Erythroblast (primary cell): ENCODE results near the gene C13orf42.

Experiments
- GATA1 ChIP-seq: IDR thresholded peaks from 2 replicates; pipeline ENCODE4 v1.6.1; 2011; ENCODE audit warnings: low read depth, mild to moderate bottlenecking, control low read depth, low read length, moderate library complexity
- POLR2A ChIP-seq: IDR thresholded peaks from 2 replicates; pipeline ENCODE4 v1.6.1; 2011; ENCODE audit warnings: mild to moderate bottlenecking, low read length

DNA sequence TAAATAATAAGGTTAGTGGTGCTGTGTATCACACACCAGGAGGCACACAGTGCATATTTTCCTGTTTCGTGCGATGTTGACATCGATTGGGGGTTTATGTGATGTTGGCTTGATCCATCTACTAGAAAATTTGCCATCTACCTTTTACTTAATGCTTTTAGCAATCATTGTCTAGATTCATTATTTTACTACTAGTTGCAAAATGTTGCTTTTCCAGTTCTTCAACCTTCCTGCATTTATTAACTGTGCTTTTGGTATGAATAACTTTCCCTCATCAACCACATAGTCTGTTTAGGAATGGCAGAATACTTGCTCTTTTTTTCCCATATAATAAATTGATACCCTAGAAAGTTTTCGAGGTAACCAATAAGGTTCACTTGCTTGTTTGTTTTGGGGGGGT lies 17.5 kb downstream of the C13orf42 start:
- TF ChIP-seq POLR2A (no peak), GATA1 (no peak)
